Liver (tissue), 3 donors: Measurements from ENCODE around the gene LRRC53.

ENCODE experiments used
- EGR1 ChIP-seq, 2 donors: IDR thresholded peaks; 2 replicates each; pipeline ENCODE4 v1.6.1; 2016 to 2018; ENCODE audit warnings: antibody characterized with exemption in 2 of 2, low read depth in 2 of 2
- FOXA1 ChIP-seq: IDR thresholded peaks from 2 replicates; pipeline ENCODE4 v1.6.1; 2016; ENCODE audit warnings: antibody characterized with exemption
- GABPA ChIP-seq, 2 donors: IDR thresholded peaks in 1 of 2; conservative IDR thresholded peaks in 1 of 2; 2 replicates each; pipeline ENCODE4 v1.6.1; 2016; ENCODE audit warnings: antibody characterized with exemption in 2 of 2, mild to moderate bottlenecking in 1 of 2, moderate library complexity in 1 of 2
- NR2F2 ChIP-seq: IDR thresholded peaks from 2 replicates; pipeline ENCODE4 v1.6.1; 2016; ENCODE audit warnings: antibody characterized with exemption
- RAD21 ChIP-seq, 2 donors: IDR thresholded peaks; 2 replicates each; pipeline ENCODE4 v1.6.1; 2016; ENCODE audit warnings: antibody characterized with exemption in 2 of 2, mild to moderate bottlenecking in 2 of 2
- RXRA ChIP-seq, 2 donors: IDR thresholded peaks; 2 replicates each; pipeline ENCODE4 v1.6.1; 2017 to 2018; ENCODE audit warnings: antibody characterized with exemption in 2 of 2, mild to moderate bottlenecking in 1 of 2
- SP1 ChIP-seq: IDR thresholded peaks from 2 replicates; pipeline ENCODE4 v1.6.1; 2018; ENCODE audit warnings: antibody characterized with exemption, mild to moderate bottlenecking
- TAF1 ChIP-seq: conservative IDR thresholded peaks from 2 replicates; pipeline ENCODE4 v1.6.1; 2016; ENCODE audit warnings: antibody characterized with exemption, mild to moderate bottlenecking
- YY1 ChIP-seq: IDR thresholded peaks from 2 replicates; pipeline ENCODE4 v1.6.1; 2016; ENCODE audit warnings: antibody characterized with exemption, mild to moderate bottlenecking
- TF ChIP-seq, protein P1 (sequence below): fragments of 150-350 bp; IDR thresholded peaks from 2 replicates; pipeline ENCODE4 v1.5.1; 2017; ENCODE audit warnings: improper control_type of control experiment, low read depth, low read length; ENCODE audit not compliant: missing input control
- TF ChIP-seq, protein P2 (sequence below): IDR thresholded peaks from 2 replicates; pipeline ENCODE4 v1.6.1; 2016; ENCODE audit warnings: antibody characterized with exemption
- TF ChIP-seq, protein P3 (sequence below): IDR thresholded peaks from 2 replicates; pipeline ENCODE4 v1.6.1; 2016; ENCODE audit warnings: antibody characterized with exemption
- donor health status: healthy.
- donor health status: healthy.

DNA sequence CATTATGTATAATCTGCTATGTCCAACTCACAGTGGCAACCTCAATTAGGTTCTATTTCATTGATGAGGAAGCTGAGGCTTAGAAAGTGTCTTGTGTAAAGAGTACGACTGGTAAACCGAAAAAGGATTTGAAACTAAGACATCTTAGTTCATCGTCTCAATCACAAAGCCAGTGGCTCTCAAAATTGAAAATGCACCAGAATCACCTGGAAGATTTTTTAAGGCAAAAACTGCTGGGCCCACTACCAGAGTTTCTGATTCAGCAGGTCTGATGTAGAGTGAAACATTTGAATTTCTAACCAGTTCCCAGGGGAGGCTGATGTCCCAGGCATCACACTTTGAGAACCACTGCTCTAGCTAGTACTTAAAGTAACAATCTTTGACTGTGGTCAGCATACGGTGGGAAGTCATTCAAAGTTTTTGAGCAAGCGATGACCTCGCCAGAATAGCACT is 5.2 kb upstream of the LRRC53 start:
- TF ChIP-seq TAF1 (no peak), RAD21 (IDR thresholded peaks at IDR 0.05) (no peak), GABPA (IDR thresholded peaks at IDR 0.05 in 1 of 2, conservative IDR thresholded peaks at IDR 0.05 in 1 of 2) (no peak), YY1 (no peak), SP1 (no peak), EGR1 (IDR thresholded peaks at IDR 0.05; ENCODE audit: low read depth in 2 of 2) (no peak), RXRA (IDR thresholded peaks at IDR 0.05) (no peak), NR2F2 (no peak), FOXA1 (no peak)
- TF ChIP-seq, protein P1, sequence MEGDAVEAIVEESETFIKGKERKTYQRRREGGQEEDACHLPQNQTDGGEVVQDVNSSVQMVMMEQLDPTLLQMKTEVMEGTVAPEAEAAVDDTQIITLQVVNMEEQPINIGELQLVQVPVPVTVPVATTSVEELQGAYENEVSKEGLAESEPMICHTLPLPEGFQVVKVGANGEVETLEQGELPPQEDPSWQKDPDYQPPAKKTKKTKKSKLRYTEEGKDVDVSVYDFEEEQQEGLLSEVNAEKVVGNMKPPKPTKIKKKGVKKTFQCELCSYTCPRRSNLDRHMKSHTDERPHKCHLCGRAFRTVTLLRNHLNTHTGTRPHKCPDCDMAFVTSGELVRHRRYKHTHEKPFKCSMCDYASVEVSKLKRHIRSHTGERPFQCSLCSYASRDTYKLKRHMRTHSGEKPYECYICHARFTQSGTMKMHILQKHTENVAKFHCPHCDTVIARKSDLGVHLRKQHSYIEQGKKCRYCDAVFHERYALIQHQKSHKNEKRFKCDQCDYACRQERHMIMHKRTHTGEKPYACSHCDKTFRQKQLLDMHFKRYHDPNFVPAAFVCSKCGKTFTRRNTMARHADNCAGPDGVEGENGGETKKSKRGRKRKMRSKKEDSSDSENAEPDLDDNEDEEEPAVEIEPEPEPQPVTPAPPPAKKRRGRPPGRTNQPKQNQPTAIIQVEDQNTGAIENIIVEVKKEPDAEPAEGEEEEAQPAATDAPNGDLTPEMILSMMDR, result no peak
- TF ChIP-seq, protein P2, sequence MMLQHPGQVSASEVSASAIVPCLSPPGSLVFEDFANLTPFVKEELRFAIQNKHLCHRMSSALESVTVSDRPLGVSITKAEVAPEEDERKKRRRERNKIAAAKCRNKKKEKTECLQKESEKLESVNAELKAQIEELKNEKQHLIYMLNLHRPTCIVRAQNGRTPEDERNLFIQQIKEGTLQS, result no peak
- TF ChIP-seq, protein P3, sequence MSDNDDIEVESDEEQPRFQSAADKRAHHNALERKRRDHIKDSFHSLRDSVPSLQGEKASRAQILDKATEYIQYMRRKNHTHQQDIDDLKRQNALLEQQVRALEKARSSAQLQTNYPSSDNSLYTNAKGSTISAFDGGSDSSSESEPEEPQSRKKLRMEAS, result no peak
